ENCODE results near the gene CHRM4. TPM values are rescaled to one million over a fixed set of nuclear protein-coding genes. Genes with fewer than 3 reads are reported as not detected.
A peak's percentile ranks its signal among the peaks of the same experiment; 100 is the strongest.
"Not testable (repeated sequence)": the region's sequence is repeated elsewhere in the genome, so short reads cannot be mapped to it uniquely, and the experiment has no call there.

The CHRM4 gene
- polyA plus RNA-seq, 3 donors: 0.12 to 0.33 (median 0.24) TPM

DNA sequence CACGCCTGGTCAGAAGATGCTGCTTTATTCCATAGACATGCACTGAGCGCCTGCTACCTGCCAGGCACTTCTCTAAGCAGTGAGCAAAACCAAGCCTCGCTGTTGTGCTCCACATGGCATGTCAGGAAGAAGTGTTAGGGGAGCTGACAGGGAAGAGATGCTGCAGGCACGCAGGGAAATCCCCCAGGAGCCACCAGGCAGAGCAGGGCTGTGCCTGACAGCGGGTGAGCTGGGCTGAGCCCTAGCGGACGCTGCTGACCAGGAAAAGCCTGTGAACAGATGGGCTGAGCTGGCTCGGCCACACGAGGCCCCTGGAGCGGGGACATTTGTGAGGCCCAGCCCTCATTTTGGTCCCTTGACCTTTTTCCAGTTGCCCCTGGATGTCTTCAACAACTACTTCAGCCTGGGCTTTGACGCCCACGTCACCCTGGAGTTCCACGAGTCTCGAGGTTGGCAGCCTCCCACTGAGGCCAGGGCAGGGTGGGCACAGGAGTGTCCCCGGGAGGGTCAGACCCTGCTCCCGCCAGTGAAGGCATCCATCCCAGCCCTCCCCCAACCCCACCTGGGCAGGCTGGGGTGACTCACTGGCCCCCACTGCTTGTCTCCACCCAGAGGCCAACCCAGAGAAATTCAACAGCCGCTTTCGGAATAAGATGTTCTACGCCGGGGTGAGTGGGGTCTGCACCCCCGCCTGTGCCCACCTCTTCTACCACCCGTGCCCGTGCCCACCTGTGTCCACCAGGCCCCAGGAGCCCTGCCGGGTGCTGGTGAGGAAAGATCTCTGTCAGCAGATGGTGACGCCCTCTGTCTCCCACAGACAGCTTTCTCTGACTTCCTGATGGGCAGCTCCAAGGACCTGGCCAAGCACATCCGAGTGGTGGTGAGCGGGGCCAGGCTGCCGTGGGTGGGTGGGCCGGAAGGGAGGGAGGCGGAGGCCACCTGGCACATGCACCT lies 17.5 kb downstream of the CHRM4 start:
- DNase-seq (ENCODE audit: extremely low read depth in 1 of 11, low read depth in 9 of 11, low spot score in 4 of 11): no peak

DNA sequence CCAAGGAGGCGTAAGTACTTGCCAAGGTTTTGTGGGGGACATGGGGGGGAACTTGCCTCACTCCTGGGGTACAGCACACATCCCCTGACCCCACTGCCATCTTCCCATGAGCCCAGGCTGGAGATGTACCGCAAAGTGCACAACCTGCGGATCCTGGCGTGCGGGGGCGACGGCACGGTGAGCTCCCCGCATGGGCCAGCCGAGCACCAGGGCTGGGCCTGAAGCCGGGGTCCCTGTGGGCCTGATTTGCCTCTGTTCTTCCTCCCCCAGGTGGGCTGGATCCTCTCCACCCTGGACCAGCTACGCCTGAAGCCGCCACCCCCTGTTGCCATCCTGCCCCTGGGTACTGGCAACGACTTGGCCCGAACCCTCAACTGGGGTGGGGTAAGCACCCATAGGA lies 19.1 kb downstream of the CHRM4 start:
- not testable (repeated sequence) for DNase-seq (ENCODE audit: extremely low read depth in 1 of 11, low read depth in 9 of 11, low spot score in 4 of 11)

DNA sequence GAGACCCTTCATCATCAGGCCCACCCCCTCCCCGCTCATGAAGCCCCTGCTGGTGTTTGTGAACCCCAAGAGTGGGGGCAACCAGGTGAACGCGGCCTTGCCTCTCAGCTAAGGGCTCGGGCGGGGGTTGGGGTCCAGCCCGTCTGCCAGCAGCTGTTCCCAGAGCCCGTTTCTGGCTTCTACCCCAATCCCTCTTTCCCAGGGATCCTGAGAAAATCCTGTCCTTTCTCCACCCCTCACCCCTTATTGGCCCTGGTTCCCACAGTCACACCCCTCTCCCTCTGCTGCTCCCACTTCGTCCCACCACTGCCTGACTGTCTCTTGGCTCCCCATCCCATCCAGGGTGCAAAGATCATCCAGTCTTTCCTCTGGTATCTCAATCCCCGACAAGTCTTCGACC lies 19.5 kb downstream of the CHRM4 start:
- no peak for DNase-seq (ENCODE audit: extremely low read depth in 1 of 11, low read depth in 9 of 11, low spot score in 4 of 11)

- not testable (repeated sequence) for DNase-seq (ENCODE audit: extremely low read depth in 1 of 11, low read depth in 9 of 11, low spot score in 4 of 11)
Measured at GRCh38 chr11:46371262-46371661, 20.3 kb downstream of the CHRM4 start.

GRCh38 chr11:46370253-46370652 lies 21.3 kb downstream of the CHRM4 start:
- no peak for DNase-seq (ENCODE audit: extremely low read depth in 1 of 11, low read depth in 9 of 11, low spot score in 4 of 11)

DNA sequence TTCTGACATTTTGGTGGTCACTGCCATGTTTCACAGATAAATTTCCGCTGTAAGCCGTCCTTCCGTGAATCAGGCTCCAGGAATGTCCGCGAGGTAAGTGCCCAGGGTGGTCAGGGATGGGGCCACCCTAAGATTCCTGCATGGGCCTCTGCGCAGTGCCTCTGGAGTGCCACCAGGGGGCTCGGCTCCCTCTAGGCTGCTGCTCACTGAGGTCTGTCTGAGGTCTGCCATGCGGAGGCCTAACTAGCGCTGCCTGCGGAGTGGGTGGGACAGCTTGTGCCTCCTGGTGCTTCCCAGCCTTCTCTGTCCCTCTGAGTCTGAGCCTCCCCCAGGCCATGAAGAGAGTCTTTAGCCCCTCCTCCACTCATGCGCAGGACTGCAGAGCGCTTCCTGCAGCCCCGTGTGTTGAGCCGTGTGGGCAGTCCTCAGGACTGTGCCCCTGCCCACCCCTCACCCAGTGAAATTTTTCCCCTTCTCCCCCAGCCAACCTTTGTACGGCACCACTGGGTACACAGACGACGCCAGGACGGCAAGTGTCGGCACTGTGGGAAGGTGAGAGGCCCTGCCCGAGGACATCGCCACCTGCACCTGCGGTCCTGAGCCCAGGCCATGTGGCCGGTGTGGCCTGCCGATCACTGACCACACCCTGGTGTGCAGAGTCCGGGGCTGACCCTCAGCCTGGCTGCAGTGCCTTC lies 22.0 kb downstream of the CHRM4 start:
- DNase-seq (ENCODE audit: extremely low read depth in 1 of 11, low read depth in 9 of 11, low spot score in 4 of 11): peak in 3 of 11 donors; percentile 63 to 76 (median 75)

GRCh38 chr11:46367916-46368267 lies 23.7 kb downstream of the CHRM4 start:
- DNase-seq (ENCODE audit: extremely low read depth in 1 of 11, low read depth in 9 of 11, low spot score in 4 of 11): no peak

- no peak for DNase-seq (ENCODE audit: extremely low read depth in 1 of 11, low read depth in 9 of 11, low spot score in 4 of 11)
Measured at GRCh38 chr11:46367244-46367915, 24.2 kb downstream of the CHRM4 start.

GRCh38 chr11:46366661-46367161 lies 24.9 kb downstream of the CHRM4 start:
- no peak for DNase-seq (ENCODE audit: extremely low read depth in 1 of 11, low read depth in 9 of 11, low spot score in 4 of 11)

DNA sequence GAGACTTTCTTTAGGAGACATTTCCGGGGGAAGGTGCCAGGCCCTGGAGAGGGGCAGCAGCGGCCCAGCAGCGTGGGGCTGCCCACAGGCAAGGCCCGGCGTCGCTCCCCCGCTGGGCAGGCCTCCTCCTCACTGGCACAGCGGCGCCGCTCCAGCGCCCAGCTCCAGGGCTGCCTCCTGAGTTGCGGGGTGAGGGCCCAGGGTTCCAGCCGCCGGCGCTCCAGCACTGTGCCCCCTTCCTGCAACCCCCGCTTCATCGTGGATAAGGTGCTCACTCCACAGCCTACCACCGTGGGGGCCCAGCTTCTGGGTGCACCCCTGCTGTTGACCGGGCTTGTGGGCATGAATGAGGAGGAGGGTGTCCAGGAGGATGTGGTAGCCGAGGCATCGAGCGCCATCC lies 25.3 kb downstream of the CHRM4 start:
- DNase-seq (ENCODE audit: extremely low read depth in 1 of 11, low read depth in 9 of 11, low spot score in 4 of 11): no peak

- no peak for DNase-seq (ENCODE audit: extremely low read depth in 1 of 11, low read depth in 9 of 11, low spot score in 4 of 11)
Measured at GRCh38 chr11:46364791-46365190, 26.8 kb downstream of the CHRM4 start.

GRCh38 chr11:46364056-46364455 lies 27.5 kb downstream of the CHRM4 start:
- no peak for DNase-seq (ENCODE audit: extremely low read depth in 1 of 11, low read depth in 9 of 11, low spot score in 4 of 11)

DNA sequence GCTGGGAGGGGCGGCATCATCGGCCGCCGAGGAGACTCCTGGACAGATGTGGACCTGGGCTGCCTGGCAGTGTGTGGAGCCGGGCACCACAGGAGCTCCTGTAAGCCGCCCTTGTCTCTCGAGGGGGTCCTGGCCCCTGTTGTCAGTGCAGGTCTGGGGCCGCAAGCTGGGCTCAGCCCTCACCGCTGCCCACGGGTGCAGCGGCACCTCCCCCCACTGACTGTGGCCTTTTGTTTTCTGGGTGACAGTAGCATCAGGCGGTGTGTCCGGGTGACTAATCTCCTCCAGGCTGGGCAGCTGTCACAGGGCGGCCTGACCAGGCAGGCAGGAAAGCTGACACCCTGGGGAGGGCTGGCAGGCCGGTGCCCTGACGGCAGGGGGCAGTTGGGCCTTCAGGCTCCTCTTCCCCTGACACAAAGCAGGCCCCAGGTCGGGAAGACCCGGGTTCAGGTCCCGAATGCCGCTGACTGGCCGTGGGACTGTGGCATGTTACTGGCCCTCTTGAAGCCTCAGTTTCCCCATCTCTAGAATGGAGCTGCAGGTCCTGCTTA lies 28.0 kb downstream of the CHRM4 start:
- DNase-seq (ENCODE audit: extremely low read depth in 1 of 11, low read depth in 9 of 11, low spot score in 4 of 11): no peak

DNA sequence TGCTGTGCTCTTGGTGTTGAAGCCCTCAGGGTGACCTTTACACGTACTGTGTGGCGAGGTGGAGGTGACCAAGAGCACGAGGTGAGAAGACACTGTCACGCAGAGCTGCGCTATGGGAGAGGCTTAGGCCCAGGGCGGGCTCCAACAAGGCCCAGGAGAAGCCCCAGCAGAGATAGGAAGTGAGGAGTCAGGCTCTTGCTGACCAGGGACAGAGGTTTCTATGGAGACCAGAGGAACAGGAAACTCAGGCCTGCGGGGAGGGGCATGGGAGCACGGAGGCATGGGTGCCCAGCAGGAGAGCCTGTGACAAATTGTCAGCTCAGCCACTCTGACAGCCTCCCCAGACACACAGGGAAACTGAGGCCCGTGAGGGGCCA lies 28.6 kb downstream of the CHRM4 start:
- DNase-seq (ENCODE audit: extremely low read depth in 1 of 11, low read depth in 9 of 11, low spot score in 4 of 11): no peak

DNA sequence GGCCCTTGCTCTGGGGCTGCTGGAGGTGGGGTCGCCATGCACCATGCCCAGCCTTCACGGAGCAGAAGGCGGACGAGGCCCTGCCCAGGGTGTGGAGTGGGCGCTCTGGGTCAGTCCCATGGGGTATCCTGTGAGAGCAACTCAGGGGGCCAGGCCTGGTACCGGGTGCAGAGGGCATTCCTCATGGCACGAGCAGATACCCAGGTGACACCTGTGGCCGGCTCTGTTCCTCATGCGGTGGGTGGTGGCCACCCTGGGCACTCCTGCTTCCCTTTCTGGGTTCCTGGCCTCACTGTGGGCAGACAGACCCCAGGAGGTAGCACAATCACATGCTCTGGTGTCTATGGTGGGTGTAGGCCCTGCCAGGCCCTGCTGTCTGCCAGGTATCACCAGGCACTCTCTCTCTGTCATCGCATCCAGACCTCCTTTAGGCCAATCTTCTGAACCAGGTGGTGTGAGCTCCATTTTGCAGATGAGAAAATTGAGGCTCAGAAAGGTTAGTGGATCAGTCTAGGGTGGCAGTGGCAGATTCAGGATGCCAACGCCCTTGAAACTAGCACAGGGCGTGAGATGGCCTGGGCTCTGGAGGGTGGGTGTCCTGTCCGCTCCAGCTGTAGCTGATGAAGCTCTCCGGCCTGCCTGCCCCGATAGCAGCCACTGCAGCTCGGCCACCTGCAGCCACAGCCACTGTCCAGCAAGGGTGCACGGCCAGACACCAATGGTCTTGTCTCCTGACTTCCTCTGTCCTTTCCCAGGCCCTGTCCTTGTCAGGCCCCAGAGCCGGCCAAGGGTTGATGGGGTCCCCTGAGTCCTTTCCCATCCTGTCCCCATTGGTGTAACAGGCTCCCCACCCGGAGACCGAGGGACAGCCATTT lies 29.2 kb downstream of the CHRM4 start:
- no peak for DNase-seq (ENCODE audit: extremely low read depth in 1 of 11, low read depth in 9 of 11, low spot score in 4 of 11)

DNA sequence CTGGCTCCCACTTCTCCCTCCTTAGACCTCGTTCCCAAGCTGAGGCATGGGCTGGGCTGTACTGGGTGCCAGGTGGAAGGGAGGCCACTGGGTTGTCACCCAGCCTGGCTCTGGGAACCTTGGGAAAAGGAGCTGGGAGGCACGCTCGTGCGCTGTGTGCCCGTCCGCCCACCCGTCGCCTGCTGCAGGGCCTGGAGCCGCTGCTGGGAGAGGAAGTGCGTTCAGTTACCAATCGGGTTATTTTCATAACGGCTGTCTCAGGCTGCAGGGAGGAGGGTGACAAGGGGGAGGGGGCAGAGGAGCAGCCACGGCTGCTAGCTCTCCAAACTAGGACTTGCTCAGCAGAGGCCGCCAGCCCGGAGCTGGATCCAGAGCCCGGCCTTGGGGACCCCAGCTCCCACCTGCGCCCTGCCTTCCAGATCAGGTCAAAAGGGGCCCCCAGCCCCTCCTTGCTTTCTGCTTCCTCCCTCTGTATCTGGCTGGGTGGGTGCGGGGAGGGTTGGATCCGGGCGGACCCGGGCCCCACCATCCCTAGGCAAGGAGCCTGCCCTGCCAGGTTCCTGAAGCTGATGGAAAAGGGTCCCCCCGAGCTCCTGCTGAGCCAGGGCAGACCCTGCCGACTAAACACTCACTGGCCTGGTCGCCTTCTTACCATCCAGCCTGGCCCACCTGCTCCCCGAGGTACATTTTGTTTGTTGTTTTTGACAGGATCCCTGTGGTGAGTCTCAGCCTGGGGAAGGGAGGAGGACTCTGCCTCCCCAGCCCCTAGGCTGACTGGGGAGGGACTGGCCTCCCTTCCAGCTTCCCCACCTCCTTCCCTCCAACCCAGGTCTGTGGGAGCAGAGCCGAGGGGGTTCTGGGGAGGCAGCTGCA lies 30.1 kb downstream of the CHRM4 start:
- peak in 2 of 11 donors; percentile 59 to 71 for DNase-seq (ENCODE audit: extremely low read depth in 1 of 11, low read depth in 9 of 11, low spot score in 4 of 11)

GRCh38 chr11:46360878-46361277 lies 30.7 kb downstream of the CHRM4 start:
- DNase-seq (ENCODE audit: extremely low read depth in 1 of 11, low read depth in 9 of 11, low spot score in 4 of 11): no peak

DNA sequence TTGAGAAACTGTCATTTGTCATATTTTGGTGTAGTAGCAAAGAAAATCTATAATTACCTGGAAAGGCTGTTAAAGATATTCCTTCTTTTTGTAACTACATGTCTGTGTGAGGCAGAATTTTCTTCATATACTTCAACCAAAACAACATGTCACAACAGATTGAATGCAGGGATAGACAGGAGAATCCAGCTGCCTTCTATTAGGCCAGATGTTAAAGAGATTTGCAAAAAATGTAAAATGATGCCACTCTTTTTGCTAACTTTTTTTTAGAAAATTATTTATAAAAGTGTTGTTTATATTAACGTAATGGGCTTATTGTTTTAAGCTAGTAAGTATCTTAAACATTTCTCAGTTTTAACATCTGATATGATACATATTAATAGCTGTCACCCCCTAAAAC lies 31.6 kb downstream of the CHRM4 start:
- no peak for DNase-seq (ENCODE audit: extremely low read depth in 1 of 11, low read depth in 9 of 11, low spot score in 4 of 11)

All from renal cortex interstitium (tissue), 11 donors.